CD4-positive, alpha-beta T cell (primary cell): ENCODE data around the gene OTOGL. TPM values are rescaled to one million over a fixed set of nuclear protein-coding genes. Genes with fewer than 3 reads are reported as not detected.

Experiments
- ATAC-seq: fragments of 200-7000 bp; cut with Tn5 transposase; one replicate; pipeline ENCODE4 v1.10.0; 2022; ENCODE audit warnings: mild to moderate bottlenecking; ENCODE audit not compliant: poor library complexity
- CTCF ChIA-PET: fragments of 350-600 bp; sonication (Branson Sonifier 250); formaldehyde crosslinking; loops from one replicate; lab custom pipeline; 2021; ENCODE audit warnings: antibody characterized with exemption, inconsistent platforms; lab: Charles Lee
- POLR2A ChIA-PET: fragments of 350-600 bp; sonication (Branson Sonifier 250); formaldehyde crosslinking; loops from one replicate; lab custom pipeline; 2021; ENCODE audit warnings: antibody characterized with exemption, inconsistent platforms; lab: Charles Lee
- DNase-seq, 14 experiments: peaks; one replicate each; pipeline ENCODE4 v3.0.0-alpha.2; 2013 to 2020; ENCODE audit warnings: mixed read lengths in 2 of 14
- H3K27ac ChIP-seq, 2 donors: one replicate each; pipeline versions ENCODE4 v1.5.1 to v1.7.0; 2013; ENCODE audit warnings: low read length in 2 of 2, low read depth in 1 of 2, mild to moderate bottlenecking in 1 of 2
- H3K27me3 ChIP-seq, 2 experiments: 1 replicate in 1 of 2; 2 replicates in 1 of 2; pipeline versions ENCODE4 v1.6.1 to v1.7.0; 2013; ENCODE audit warnings: low read length in 2 of 2, control low read depth in 1 of 2, mild to moderate bottlenecking in 1 of 2, moderate library complexity in 1 of 2; ENCODE audit not compliant: insufficient read depth in 2 of 2, control insufficient read depth in 1 of 2
- H3K36me3 ChIP-seq: one replicate; pipeline ENCODE4 v1.6.1; 2013; ENCODE audit warnings: low read length, control low read depth; ENCODE audit not compliant: insufficient read depth
- H3K4me1 ChIP-seq: one replicate; pipeline ENCODE4 v1.6.1; 2013; ENCODE audit warnings: low read length, control low read depth; ENCODE audit not compliant: insufficient read depth
- H3K4me3 ChIP-seq: one replicate; pipeline ENCODE4 v1.5.1; 2013; ENCODE audit warnings: mild to moderate bottlenecking, low read length, moderate library complexity
- H3K9me3 ChIP-seq, 2 experiments: 1 replicate in 1 of 2; 2 replicates in 1 of 2; pipeline versions ENCODE4 v1.6.1 to v1.7.0; 2013; ENCODE audit warnings: low read length in 2 of 2, mild to moderate bottlenecking in 2 of 2, control low read depth in 1 of 2, moderate library complexity in 1 of 2; ENCODE audit not compliant: control insufficient read depth in 1 of 2, insufficient read depth in 1 of 2
- H3K27ac Mint-ChIP-seq: one replicate; pipeline ENCODE4 v1.8.0; 2020; ENCODE audit warnings: mixed read lengths
- H3K27me3 Mint-ChIP-seq: one replicate; pipeline ENCODE4 v1.8.0; 2021; ENCODE audit warnings: mixed read lengths
- H3K36me3 Mint-ChIP-seq: one replicate; pipeline ENCODE4 v1.8.0; 2021; ENCODE audit warnings: low read depth, mixed read lengths
- H3K4me1 Mint-ChIP-seq: one replicate; pipeline ENCODE4 v1.8.0; 2021; ENCODE audit warnings: low read depth, mixed read lengths
- H3K4me3 Mint-ChIP-seq: one replicate; pipeline ENCODE4 v1.8.0; 2020; ENCODE audit warnings: mild to moderate bottlenecking, mixed read lengths
- H3K9me3 Mint-ChIP-seq: one replicate; pipeline ENCODE4 v1.8.0; 2020; ENCODE audit warnings: mixed read lengths
- intact Hi-C, 2 experiments: fragments of 100-400 bp; cut with DNase I in 1 of 2; cut with micrococcal nuclease in 1 of 2; formaldehyde crosslinking; loops; one replicate each; pipeline versions ENCODE4 v1.15.1 to v1.9.0; 2023 to 2025; cut with DNase I, micrococcal nuclease
- total RNA-seq, 174 experiments: library from RNA in 2 of 174; stranded (reverse) in 2 of 174; gene quantifications; one replicate each; pipeline ENCODE4 v1.2.3 and lab custom pipeline; 2021 to 2026
- TF ChIP-seq, protein P1 (sequence below): fragments of 200-600 bp; IDR thresholded peaks from one replicate; pipeline ENCODE4 v1.8.0; 2022; ENCODE audit warnings: antibody characterized with exemption, mild to moderate bottlenecking

The OTOGL gene
- total RNA-seq, 2 experiments from 2014 or later: not detected

- Mint-ChIP-seq H3K27ac (no peak overlapping the region), H3K9me3 (peaks cover 5% of the 10 kb centered on the region), H3K36me3 (no peaks in the 10 kb centered on the region), H3K27me3 (no peaks in the 10 kb centered on the region), H3K4me1 (no peaks in the 10 kb centered on the region), H3K4me3 (no peak overlapping the region)
- TF ChIP-seq, protein P1, sequence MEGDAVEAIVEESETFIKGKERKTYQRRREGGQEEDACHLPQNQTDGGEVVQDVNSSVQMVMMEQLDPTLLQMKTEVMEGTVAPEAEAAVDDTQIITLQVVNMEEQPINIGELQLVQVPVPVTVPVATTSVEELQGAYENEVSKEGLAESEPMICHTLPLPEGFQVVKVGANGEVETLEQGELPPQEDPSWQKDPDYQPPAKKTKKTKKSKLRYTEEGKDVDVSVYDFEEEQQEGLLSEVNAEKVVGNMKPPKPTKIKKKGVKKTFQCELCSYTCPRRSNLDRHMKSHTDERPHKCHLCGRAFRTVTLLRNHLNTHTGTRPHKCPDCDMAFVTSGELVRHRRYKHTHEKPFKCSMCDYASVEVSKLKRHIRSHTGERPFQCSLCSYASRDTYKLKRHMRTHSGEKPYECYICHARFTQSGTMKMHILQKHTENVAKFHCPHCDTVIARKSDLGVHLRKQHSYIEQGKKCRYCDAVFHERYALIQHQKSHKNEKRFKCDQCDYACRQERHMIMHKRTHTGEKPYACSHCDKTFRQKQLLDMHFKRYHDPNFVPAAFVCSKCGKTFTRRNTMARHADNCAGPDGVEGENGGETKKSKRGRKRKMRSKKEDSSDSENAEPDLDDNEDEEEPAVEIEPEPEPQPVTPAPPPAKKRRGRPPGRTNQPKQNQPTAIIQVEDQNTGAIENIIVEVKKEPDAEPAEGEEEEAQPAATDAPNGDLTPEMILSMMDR: no peak
- POLR2A ChIA-PET: interaction anchor here (0.6 kb wide), 1 partner anchor 436 kb away, joined by 4 read pairs; no protein-coding TSS in a partner anchor
- DNase-seq (no peak), ATAC-seq (no peak)
- Histone ChIP-seq H3K36me3 (no peaks in the 10 kb centered on the region), H3K27me3 (no peaks in the 10 kb centered on the region), H3K4me3 (no peak overlapping the region), H3K4me1 (no peaks in the 10 kb centered on the region), H3K9me3 (no peaks in the 10 kb centered on the region), H3K27ac (no peak overlapping the region)
- intact Hi-C loops: no loop called here
- CTCF ChIA-PET: no interaction called here
These were observed 178.4 kb downstream of the OTOGL start for GRCh38 chr12:80277732-80278131.

DNA sequence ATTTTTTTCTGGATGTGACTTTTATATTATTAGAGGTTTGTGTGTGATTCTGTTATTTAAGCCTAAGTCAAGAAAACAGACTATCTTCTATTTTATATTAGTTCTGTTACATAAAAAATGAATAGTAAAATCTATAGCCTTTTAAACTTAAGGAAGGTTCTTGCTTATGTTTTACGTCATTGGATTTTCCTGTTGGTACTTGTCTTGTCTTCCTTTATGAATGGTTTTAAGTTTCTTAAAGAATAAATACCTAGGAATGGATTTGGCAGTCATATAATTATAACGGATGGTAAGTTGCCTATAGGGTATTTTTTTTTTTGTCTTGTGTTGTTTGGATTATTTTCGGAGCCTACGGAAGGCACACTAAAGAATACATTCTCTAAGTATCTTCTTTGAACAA, 182.9 kb downstream of the OTOGL start:
- Histone ChIP-seq H3K27ac (no peak overlapping the region), H3K9me3 (no peaks in the 10 kb centered on the region), H3K4me3 (no peak overlapping the region), H3K4me1 (no peaks in the 10 kb centered on the region), H3K27me3 (no peaks in the 10 kb centered on the region), H3K36me3 (no peaks in the 10 kb centered on the region)
- no peaks in the 10 kb centered on the region for H3K27me3 Mint-ChIP-seq
- H3K9me3 Mint-ChIP-seq: peaks cover 5% of the 10 kb centered on the region
- H3K4me1 Mint-ChIP-seq: no peaks in the 10 kb centered on the region
- CTCF ChIA-PET: no interaction called here
- no peak overlapping the region for H3K4me3 Mint-ChIP-seq
- TF ChIP-seq, protein P1: no peak
- DNase-seq (no peak), ATAC-seq (no peak)
- POLR2A ChIA-PET: no interaction called here
- H3K27ac Mint-ChIP-seq: no peak overlapping the region
- H3K36me3 Mint-ChIP-seq: no peaks in the 10 kb centered on the region
- intact Hi-C loops: no loop called here

DNA sequence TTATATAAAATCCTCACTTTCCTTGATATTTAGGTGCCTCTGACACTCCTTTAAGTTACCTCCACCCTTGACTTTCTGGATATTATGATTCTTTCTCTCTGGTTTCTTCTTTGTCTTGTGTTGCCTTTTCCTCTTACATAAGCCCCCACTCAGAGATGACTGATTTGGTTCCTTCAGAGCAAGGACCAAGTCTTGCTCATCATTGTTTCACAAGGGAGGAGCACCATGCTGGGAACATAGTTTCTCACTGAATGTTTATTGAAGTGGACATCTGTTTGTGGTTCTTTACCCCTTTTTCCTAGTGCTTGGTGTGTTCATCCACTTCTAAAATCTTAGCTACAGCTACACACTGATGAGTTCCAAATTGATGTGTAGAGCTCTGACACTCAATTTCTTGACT, 183.4 kb downstream of the OTOGL start:
- Histone ChIP-seq H3K4me1 (no peaks in the 10 kb centered on the region), H3K4me3 (no peak overlapping the region), H3K9me3 (no peaks in the 10 kb centered on the region), H3K36me3 (no peaks in the 10 kb centered on the region), H3K27me3 (no peaks in the 10 kb centered on the region), H3K27ac (no peak overlapping the region)
- peaks cover 5% of the 10 kb centered on the region for H3K9me3 Mint-ChIP-seq
- ChIA-PET POLR2A (no interaction called here), CTCF (no interaction called here)
- no peak for DNase-seq
- H3K27ac Mint-ChIP-seq: no peak overlapping the region
- no peaks in the 10 kb centered on the region for H3K4me1 Mint-ChIP-seq
- ATAC-seq: no peak
- TF ChIP-seq, protein P1: no peak
- H3K27me3 Mint-ChIP-seq: no peaks in the 10 kb centered on the region
- intact Hi-C loops: no loop called here
- H3K4me3 Mint-ChIP-seq: no peak overlapping the region
- no peaks in the 10 kb centered on the region for H3K36me3 Mint-ChIP-seq
